GM23338 (cell line): ENCODE data around the gene SCG5. TPM values are rescaled to one million over a fixed set of nuclear protein-coding genes. Genes with fewer than 3 reads are reported as not detected.

ENCODE experiments used
- ATAC-seq: fragments of 200-7000 bp; cut with Tn5 transposase; 3 replicates; pipeline ENCODE4 v1.9.1; 2020
- DNase-seq: peaks from one replicate; pipeline ENCODE4 v3.0.0-alpha.2; 2015; ENCODE audit warnings: low spot score
- H2AFZ ChIP-seq: fragments of 200-600 bp; sonication (generic); 2 replicates; pipeline ENCODE4 v1.8.0; 2016; ENCODE audit warnings: antibody characterized with exemption, mild to moderate bottlenecking, moderate library complexity
- H3F3A ChIP-seq: fragments of 200-600 bp; sonication (generic); replicated peaks from 2 replicates; pipeline ENCODE4 v1.8.0; 2017; ENCODE audit warnings: antibody characterized with exemption, mixed run types, low read depth
- H3K27ac ChIP-seq: fragments of 200-600 bp; sonication (generic); 2 replicates; pipeline ENCODE4 v1.6.1; 2016; ENCODE audit warnings: low read depth
- H3K27me3 ChIP-seq: fragments of 200-600 bp; sonication (generic); 2 replicates; pipeline ENCODE4 v1.8.0; 2016; ENCODE audit warnings: mild to moderate bottlenecking, mixed run types, moderate library complexity; ENCODE audit not compliant: insufficient read depth
- H3K36me3 ChIP-seq: fragments of 200-600 bp; sonication (generic); 2 replicates; pipeline ENCODE4 v1.8.0; 2016; ENCODE audit warnings: mild to moderate bottlenecking; ENCODE audit not compliant: insufficient read depth
- H3K4me1 ChIP-seq: fragments of 200-600 bp; sonication (generic); 2 replicates; pipeline ENCODE4 v1.8.0; 2016; ENCODE audit warnings: mild to moderate bottlenecking, moderate library complexity; ENCODE audit not compliant: insufficient read depth
- H3K4me2 ChIP-seq: fragments of 200-600 bp; sonication (generic); 2 replicates; pipeline ENCODE4 v1.7.1; 2017; ENCODE audit warnings: mixed run types
- H3K4me3 ChIP-seq: fragments of 200-600 bp; sonication (generic); 2 replicates; pipeline ENCODE4 v1.6.1; 2016; ENCODE audit warnings: mixed run types
- H3K79me2 ChIP-seq: fragments of 200-600 bp; sonication (generic); replicated peaks from 2 replicates; pipeline ENCODE4 v1.8.0; 2017; ENCODE audit warnings: mild to moderate bottlenecking; ENCODE audit not compliant: insufficient read depth
- H3K9me2 ChIP-seq: fragments of 200-600 bp; sonication (generic); 2 replicates; pipeline ENCODE4 v1.8.0; 2017; ENCODE audit not compliant: insufficient read depth
- H4K20me1 ChIP-seq: fragments of 200-600 bp; sonication (generic); replicated peaks from 2 replicates; pipeline ENCODE4 v1.8.0; 2017; ENCODE audit warnings: mild to moderate bottlenecking; ENCODE audit not compliant: insufficient read depth
- H3K27ac Mint-ChIP-seq: 2 replicates; pipeline ENCODE4 v1.8.0; 2020; ENCODE audit warnings: inconsistent platforms, mild to moderate bottlenecking, moderate library complexity, mixed read lengths
- H3K27me3 Mint-ChIP-seq: 3 replicates; pipeline ENCODE4 v1.8.0; 2022; ENCODE audit warnings: low read depth, mild to moderate bottlenecking, moderate library complexity, mixed read lengths, inconsistent platforms; ENCODE audit not compliant: insufficient read depth, poor library complexity
- H3K36me3 Mint-ChIP-seq: 3 replicates; pipeline ENCODE4 v1.8.0; 2021; ENCODE audit warnings: low read depth, mild to moderate bottlenecking, inconsistent platforms, moderate library complexity, mixed read lengths
- H3K4me1 Mint-ChIP-seq: 3 replicates; pipeline ENCODE4 v1.8.0; 2020; ENCODE audit warnings: mild to moderate bottlenecking, inconsistent platforms, mixed read lengths
- H3K4me3 Mint-ChIP-seq: 3 replicates; pipeline ENCODE4 v1.8.0; 2021; ENCODE audit warnings: moderate library complexity, mild to moderate bottlenecking, inconsistent platforms, mixed read lengths
- H3K9me3 Mint-ChIP-seq: 3 replicates; pipeline ENCODE4 v1.8.0; 2020; ENCODE audit warnings: moderate library complexity, mild to moderate bottlenecking, inconsistent platforms, mixed read lengths
- CREB1 ChIP-seq: fragments of 250-450 bp; sonication (Bioruptor Pico); IDR thresholded peaks from 2 replicates; pipeline ENCODE4 v1.5.0; 2020; ENCODE audit warnings: low read depth, mild to moderate bottlenecking, moderate library complexity
- EZH2phosphoT487 ChIP-seq: fragments of 200-600 bp; sonication (generic); IDR thresholded peaks from one replicate; pipeline ENCODE4 v1.8.1; 2018; ENCODE audit warnings: antibody characterized with exemption; ENCODE audit not compliant: unreplicated experiment
- JUNB ChIP-seq: IDR thresholded peaks from one replicate; pipeline ENCODE4 v1.6.1; 2016; ENCODE audit warnings: antibody characterized with exemption; ENCODE audit not compliant: unreplicated experiment
- NANOG ChIP-seq: IDR thresholded peaks from 2 replicates; pipeline ENCODE4 v1.6.1; 2016; ENCODE audit warnings: antibody characterized with exemption, borderline replicate concordance
- POLR2AphosphoS5 ChIP-seq: IDR thresholded peaks from 2 replicates; pipeline ENCODE4 v1.6.1; 2016; ENCODE audit warnings: antibody characterized with exemption, low read depth
- ZNF331 ChIP-seq: fragments of 250-450 bp; sonication (Bioruptor Pico); IDR thresholded peaks from 2 replicates; pipeline ENCODE4 v1.5.0; 2020; ENCODE audit warnings: low read depth, mild to moderate bottlenecking, moderate library complexity
- ZNF462 ChIP-seq: fragments of 250-450 bp; sonication (Bioruptor Pico); IDR thresholded peaks from 2 replicates; pipeline ENCODE4 v1.5.0; 2020; ENCODE audit warnings: mild to moderate bottlenecking, moderate library complexity
- polyA plus RNA-seq: library from polyadenylated mRNA; unstranded; fragments of >200 nt; fragmentation: Nextera tagmentation; extraction: Ambion mirVana; gene quantifications from 2 replicates; pipeline ENCODE4 v1.2.1, GENCODE V29; 2016
- total RNA-seq: library from RNA; depleted of rRNA; stranded (reverse); fragments of >200 nt; shearing (Covaris generic); gene quantifications from 2 replicates; pipeline ENCODE4 v1.2.3, GENCODE V29; 2014
- TF ChIP-seq, protein P1 (sequence below), 2 experiments: fragments of 200-600 bp in 1 of 2; sonication (generic) in 1 of 2; conservative IDR thresholded peaks; 2 replicates each; pipeline versions ENCODE4 v1.5.1 to v1.6.1; 2016 to 2017; ENCODE audit warnings: antibody characterized with exemption in 2 of 2, low read depth in 2 of 2, mild to moderate bottlenecking in 2 of 2, moderate library complexity in 1 of 2

Gene SCG5
- total and polyA plus RNA-seq, 2 experiments from 2014 or later, result 48.1 to 73.3 TPM

- H3K4me1 Mint-ChIP-seq, result 0 out of 3 replicates have a peak, but pooled peaks cover 5% of the 10 kb centered on the region
- no peak for ATAC-seq
Measured at GRCh38 chr15:32707436-32707835, 65.9 kb downstream of the SCG5 start.

More at GRCh38 chr15:32707436-32707835, 65.9 kb downstream of the SCG5 start:
- Histone ChIP-seq H3K27me3 (no peaks in the 10 kb centered on the region), H3K36me3 (no peaks in the 10 kb centered on the region), H4K20me1 (no peaks in the 10 kb centered on the region), H3K79me2 (no peaks in the 10 kb centered on the region), H2AFZ (no peak overlapping the region), H3K9me2 (no peaks in the 10 kb centered on the region), H3K4me3 (no peak overlapping the region), H3K27ac (no peak overlapping the region), H3F3A (no peaks in the 10 kb centered on the region), H3K4me2 (no peak overlapping the region), H3K4me1 (0 out of 2 replicates have a peak, but pooled peaks cover 3% of the 10 kb centered on the region)
- H3K27ac Mint-ChIP-seq, result no peak overlapping the region
- H3K4me3 Mint-ChIP-seq, result no peak overlapping the region
- TF ChIP-seq EZH2phosphoT487 (no peak), POLR2AphosphoS5 (no peak), JUNB (no peak), ZNF331 (CRISPR knock-in tag) (no peak), CREB1 (CRISPR knock-in tag) (no peak), NANOG (no peak), ZNF462 (no peak)
- TF ChIP-seq, protein P1, sequence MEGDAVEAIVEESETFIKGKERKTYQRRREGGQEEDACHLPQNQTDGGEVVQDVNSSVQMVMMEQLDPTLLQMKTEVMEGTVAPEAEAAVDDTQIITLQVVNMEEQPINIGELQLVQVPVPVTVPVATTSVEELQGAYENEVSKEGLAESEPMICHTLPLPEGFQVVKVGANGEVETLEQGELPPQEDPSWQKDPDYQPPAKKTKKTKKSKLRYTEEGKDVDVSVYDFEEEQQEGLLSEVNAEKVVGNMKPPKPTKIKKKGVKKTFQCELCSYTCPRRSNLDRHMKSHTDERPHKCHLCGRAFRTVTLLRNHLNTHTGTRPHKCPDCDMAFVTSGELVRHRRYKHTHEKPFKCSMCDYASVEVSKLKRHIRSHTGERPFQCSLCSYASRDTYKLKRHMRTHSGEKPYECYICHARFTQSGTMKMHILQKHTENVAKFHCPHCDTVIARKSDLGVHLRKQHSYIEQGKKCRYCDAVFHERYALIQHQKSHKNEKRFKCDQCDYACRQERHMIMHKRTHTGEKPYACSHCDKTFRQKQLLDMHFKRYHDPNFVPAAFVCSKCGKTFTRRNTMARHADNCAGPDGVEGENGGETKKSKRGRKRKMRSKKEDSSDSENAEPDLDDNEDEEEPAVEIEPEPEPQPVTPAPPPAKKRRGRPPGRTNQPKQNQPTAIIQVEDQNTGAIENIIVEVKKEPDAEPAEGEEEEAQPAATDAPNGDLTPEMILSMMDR (conservative IDR thresholded peaks at IDR 0.05; ENCODE audit: low read depth in 2 of 2), result no peak
- no peak for DNase-seq
- no peaks in the 10 kb centered on the region for H3K36me3 Mint-ChIP-seq
- H3K27me3 Mint-ChIP-seq, result no peaks in the 10 kb centered on the region
- no peaks in the 10 kb centered on the region for H3K9me3 Mint-ChIP-seq
